K562 (cell line): ENCODE data around the gene ZNF143. TPM values are rescaled to one million over a fixed set of nuclear protein-coding genes. Genes with fewer than 3 reads are reported as not detected.

Experiments
- ADNP ChIP-seq: fragments of 200-800 bp; sonication (Bioruptor generic); IDR thresholded peaks from 2 replicates; pipeline ENCODE4 v1.6.1; 2016; ENCODE audit warnings: missing genetic modification characterization, missing compliant biosample characterization
- ATF1 ChIP-seq, 2 experiments: fragments of 450-650 bp in 1 of 2; IDR thresholded peaks; 2 replicates each; pipeline ENCODE4 v1.6.1; 2016; ENCODE audit warnings: missing compliant biosample characterization in 1 of 2, missing genetic modification characterization in 1 of 2
- ETV6 ChIP-seq, 3 experiments: fragments of 150-350 bp in 1 of 3; sonication (generic) in 1 of 3; formaldehyde crosslinking in 1 of 3; IDR thresholded peaks; 2 replicates each; pipeline versions ENCODE4 v1.6.1 to v1.8.0; 2014 to 2022; ENCODE audit warnings: borderline replicate concordance in 2 of 3, low read depth in 2 of 3, antibody characterized with exemption in 1 of 3, low read length in 1 of 3, mild to moderate bottlenecking in 1 of 3, missing genetic modification reagents in 1 of 3
- HSF4 ChIP-seq: fragments of 250-450 bp; sonication (Bioruptor Pico); IDR thresholded peaks from 2 replicates; pipeline ENCODE4 v2.1.2; 2022; ENCODE audit warnings: mild to moderate bottlenecking, moderate library complexity, borderline replicate concordance
- KLF10 ChIP-seq: fragments of 250-450 bp; sonication (Bioruptor Pico); IDR thresholded peaks from 2 replicates; pipeline ENCODE4 v1.6.1; 2021; ENCODE audit warnings: matching md5 sums
- KLF16 ChIP-seq: IDR thresholded peaks from 2 replicates; pipeline ENCODE4 v1.6.1; 2016; ENCODE audit warnings: antibody characterized with exemption
- L3MBTL2 ChIP-seq: fragments of 450-650 bp; IDR thresholded peaks from 2 replicates; pipeline ENCODE4 v1.6.1; 2016; ENCODE audit warnings: mild to moderate bottlenecking, moderate library complexity
- TFAM ChIP-seq: fragments of 250-450 bp; sonication (Bioruptor Pico); conservative IDR thresholded peaks from 2 replicates; pipeline ENCODE4 v1.5.0; 2021; ENCODE audit warnings: mild to moderate bottlenecking, moderate library complexity
- ZBTB8A ChIP-seq: fragments of 450-650 bp; IDR thresholded peaks from 2 replicates; pipeline ENCODE4 v1.6.1; 2018; ENCODE audit warnings: mild to moderate bottlenecking, moderate library complexity; ENCODE audit not compliant: partially characterized antibody
- ZNF316 ChIP-seq: fragments of 450-650 bp; IDR thresholded peaks from 2 replicates; pipeline ENCODE4 v1.6.1; 2016
- polyA plus RNA-seq, 8 experiments: library from polyadenylated mRNA; depleted of rRNA in 4 of 8; stranded (reverse) in 5 of 8; unstranded in 3 of 8; fragments of >200 nt; fragmentation: Nextera tagmentation in 2 of 8; fragmentation: Illumina TruSeq in 1 of 8; extraction: Ambion mirVana in 2 of 8; extraction: Trizol in 1 of 8; gene quantifications; 2 replicates each; pipeline versions ENCODE4 v1.2.1 to v1.2.3, GENCODE V29; 2011 to 2014; ENCODE audit warnings: inconsistent platforms in 1 of 8, missing spikeins in 1 of 8
- total RNA-seq, 7 experiments: library from RNA; depleted of rRNA in 6 of 7; stranded (reverse); fragments of >200 nt in 6 of 7; fragmentation: Illumina TruSeq in 2 of 7; extraction: Trizol in 2 of 7; gene quantifications; 2 replicates each; pipeline versions ENCODE4 v1.2.1 to v1.2.3, GENCODE V29; 2011 to 2021; ENCODE audit warnings: low replicate concordance in 1 of 7
- TF ChIP-seq, protein P1 (sequence below): fragments of 450-650 bp; IDR thresholded peaks from 2 replicates; pipeline ENCODE4 v1.6.1; 2016; ENCODE audit warnings: mild to moderate bottlenecking, moderate library complexity
- TF ChIP-seq, protein P2 (sequence below): sonication (generic); formaldehyde crosslinking; IDR thresholded peaks from 2 replicates; pipeline ENCODE4 v1.8.0; 2023; ENCODE audit warnings: mild to moderate bottlenecking, missing genetic modification reagents
- TF ChIP-seq, protein P3 (sequence below): sonication (generic); formaldehyde crosslinking; IDR thresholded peaks from 2 replicates; pipeline ENCODE4 v1.8.1; 2023; ENCODE audit warnings: mild to moderate bottlenecking, missing genetic modification reagents

Gene ZNF143
- total and polyA plus RNA-seq, 9 of the 15 experiments (the other 6 are each of a cell fraction or from before 2014, with no cell fraction given), result 18.4 to 58.5 (median 27.1) TPM

DNA sequence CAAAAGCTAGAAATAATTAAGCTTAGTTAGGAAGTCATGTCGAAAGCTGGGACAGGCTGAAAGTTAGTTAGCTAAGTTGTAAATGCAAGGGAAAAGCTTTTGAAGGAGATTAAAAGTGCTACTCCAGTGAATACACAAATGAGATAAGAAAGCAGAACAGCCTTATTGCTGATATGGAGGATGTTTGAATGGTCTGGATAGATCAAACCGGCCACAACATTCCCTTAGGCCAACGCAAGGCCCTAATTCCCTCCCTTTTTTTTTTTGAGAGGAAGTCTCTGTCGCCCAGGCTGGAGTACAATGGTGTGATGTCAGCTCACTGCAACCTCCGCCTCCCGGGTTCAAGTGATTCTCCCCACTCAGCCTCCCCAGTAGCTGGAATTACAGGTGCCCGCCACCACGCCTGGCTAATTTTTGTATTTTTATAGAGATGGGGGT lies 89.4 kb downstream of the ZNF143 start (continued):
- TF ChIP-seq, protein P1, sequence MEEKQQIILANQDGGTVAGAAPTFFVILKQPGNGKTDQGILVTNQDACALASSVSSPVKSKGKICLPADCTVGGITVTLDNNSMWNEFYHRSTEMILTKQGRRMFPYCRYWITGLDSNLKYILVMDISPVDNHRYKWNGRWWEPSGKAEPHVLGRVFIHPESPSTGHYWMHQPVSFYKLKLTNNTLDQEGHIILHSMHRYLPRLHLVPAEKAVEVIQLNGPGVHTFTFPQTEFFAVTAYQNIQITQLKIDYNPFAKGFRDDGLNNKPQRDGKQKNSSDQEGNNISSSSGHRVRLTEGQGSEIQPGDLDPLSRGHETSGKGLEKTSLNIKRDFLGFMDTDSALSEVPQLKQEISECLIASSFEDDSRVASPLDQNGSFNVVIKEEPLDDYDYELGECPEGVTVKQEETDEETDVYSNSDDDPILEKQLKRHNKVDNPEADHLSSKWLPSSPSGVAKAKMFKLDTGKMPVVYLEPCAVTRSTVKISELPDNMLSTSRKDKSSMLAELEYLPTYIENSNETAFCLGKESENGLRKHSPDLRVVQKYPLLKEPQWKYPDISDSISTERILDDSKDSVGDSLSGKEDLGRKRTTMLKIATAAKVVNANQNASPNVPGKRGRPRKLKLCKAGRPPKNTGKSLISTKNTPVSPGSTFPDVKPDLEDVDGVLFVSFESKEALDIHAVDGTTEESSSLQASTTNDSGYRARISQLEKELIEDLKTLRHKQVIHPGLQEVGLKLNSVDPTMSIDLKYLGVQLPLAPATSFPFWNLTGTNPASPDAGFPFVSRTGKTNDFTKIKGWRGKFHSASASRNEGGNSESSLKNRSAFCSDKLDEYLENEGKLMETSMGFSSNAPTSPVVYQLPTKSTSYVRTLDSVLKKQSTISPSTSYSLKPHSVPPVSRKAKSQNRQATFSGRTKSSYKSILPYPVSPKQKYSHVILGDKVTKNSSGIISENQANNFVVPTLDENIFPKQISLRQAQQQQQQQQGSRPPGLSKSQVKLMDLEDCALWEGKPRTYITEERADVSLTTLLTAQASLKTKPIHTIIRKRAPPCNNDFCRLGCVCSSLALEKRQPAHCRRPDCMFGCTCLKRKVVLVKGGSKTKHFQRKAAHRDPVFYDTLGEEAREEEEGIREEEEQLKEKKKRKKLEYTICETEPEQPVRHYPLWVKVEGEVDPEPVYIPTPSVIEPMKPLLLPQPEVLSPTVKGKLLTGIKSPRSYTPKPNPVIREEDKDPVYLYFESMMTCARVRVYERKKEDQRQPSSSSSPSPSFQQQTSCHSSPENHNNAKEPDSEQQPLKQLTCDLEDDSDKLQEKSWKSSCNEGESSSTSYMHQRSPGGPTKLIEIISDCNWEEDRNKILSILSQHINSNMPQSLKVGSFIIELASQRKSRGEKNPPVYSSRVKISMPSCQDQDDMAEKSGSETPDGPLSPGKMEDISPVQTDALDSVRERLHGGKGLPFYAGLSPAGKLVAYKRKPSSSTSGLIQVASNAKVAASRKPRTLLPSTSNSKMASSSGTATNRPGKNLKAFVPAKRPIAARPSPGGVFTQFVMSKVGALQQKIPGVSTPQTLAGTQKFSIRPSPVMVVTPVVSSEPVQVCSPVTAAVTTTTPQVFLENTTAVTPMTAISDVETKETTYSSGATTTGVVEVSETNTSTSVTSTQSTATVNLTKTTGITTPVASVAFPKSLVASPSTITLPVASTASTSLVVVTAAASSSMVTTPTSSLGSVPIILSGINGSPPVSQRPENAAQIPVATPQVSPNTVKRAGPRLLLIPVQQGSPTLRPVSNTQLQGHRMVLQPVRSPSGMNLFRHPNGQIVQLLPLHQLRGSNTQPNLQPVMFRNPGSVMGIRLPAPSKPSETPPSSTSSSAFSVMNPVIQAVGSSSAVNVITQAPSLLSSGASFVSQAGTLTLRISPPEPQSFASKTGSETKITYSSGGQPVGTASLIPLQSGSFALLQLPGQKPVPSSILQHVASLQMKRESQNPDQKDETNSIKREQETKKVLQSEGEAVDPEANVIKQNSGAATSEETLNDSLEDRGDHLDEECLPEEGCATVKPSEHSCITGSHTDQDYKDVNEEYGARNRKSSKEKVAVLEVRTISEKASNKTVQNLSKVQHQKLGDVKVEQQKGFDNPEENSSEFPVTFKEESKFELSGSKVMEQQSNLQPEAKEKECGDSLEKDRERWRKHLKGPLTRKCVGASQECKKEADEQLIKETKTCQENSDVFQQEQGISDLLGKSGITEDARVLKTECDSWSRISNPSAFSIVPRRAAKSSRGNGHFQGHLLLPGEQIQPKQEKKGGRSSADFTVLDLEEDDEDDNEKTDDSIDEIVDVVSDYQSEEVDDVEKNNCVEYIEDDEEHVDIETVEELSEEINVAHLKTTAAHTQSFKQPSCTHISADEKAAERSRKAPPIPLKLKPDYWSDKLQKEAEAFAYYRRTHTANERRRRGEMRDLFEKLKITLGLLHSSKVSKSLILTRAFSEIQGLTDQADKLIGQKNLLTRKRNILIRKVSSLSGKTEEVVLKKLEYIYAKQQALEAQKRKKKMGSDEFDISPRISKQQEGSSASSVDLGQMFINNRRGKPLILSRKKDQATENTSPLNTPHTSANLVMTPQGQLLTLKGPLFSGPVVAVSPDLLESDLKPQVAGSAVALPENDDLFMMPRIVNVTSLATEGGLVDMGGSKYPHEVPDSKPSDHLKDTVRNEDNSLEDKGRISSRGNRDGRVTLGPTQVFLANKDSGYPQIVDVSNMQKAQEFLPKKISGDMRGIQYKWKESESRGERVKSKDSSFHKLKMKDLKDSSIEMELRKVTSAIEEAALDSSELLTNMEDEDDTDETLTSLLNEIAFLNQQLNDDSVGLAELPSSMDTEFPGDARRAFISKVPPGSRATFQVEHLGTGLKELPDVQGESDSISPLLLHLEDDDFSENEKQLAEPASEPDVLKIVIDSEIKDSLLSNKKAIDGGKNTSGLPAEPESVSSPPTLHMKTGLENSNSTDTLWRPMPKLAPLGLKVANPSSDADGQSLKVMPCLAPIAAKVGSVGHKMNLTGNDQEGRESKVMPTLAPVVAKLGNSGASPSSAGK, result 0 out of 2 replicates have a peak, but pooled peaks have one; percentile 23
- no peak for TF ChIP-seq KLF10 (CRISPR knock-in tag)
- no peak for TF ChIP-seq ZBTB8A
- peak; percentile 38; the same call in 1 of the 2 replicates for TF ChIP-seq HSF4 (CRISPR knock-in tag)
- no peak for TF ChIP-seq TFAM (CRISPR knock-in tag)
- TF ChIP-seq, protein P2, sequence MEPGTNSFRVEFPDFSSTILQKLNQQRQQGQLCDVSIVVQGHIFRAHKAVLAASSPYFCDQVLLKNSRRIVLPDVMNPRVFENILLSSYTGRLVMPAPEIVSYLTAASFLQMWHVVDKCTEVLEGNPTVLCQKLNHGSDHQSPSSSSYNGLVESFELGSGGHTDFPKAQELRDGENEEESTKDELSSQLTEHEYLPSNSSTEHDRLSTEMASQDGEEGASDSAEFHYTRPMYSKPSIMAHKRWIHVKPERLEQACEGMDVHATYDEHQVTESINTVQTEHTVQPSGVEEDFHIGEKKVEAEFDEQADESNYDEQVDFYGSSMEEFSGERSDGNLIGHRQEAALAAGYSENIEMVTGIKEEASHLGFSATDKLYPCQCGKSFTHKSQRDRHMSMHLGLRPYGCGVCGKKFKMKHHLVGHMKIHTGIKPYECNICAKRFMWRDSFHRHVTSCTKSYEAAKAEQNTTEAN (CRISPR knock-in tag), result no peak
- TF ChIP-seq ZNF316, result 0 out of 2 replicates have a peak, but pooled peaks have one; percentile 21
- TF ChIP-seq KLF16, result no peak
- TF ChIP-seq, protein P3, sequence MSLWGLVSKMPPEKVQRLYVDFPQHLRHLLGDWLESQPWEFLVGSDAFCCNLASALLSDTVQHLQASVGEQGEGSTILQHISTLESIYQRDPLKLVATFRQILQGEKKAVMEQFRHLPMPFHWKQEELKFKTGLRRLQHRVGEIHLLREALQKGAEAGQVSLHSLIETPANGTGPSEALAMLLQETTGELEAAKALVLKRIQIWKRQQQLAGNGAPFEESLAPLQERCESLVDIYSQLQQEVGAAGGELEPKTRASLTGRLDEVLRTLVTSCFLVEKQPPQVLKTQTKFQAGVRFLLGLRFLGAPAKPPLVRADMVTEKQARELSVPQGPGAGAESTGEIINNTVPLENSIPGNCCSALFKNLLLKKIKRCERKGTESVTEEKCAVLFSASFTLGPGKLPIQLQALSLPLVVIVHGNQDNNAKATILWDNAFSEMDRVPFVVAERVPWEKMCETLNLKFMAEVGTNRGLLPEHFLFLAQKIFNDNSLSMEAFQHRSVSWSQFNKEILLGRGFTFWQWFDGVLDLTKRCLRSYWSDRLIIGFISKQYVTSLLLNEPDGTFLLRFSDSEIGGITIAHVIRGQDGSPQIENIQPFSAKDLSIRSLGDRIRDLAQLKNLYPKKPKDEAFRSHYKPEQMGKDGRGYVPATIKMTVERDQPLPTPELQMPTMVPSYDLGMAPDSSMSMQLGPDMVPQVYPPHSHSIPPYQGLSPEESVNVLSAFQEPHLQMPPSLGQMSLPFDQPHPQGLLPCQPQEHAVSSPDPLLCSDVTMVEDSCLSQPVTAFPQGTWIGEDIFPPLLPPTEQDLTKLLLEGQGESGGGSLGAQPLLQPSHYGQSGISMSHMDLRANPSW (CRISPR knock-in tag), result no peak
- 0 out of 2 replicates have a peak, but pooled peaks have one; percentile 27 for TF ChIP-seq ADNP (tag)
- no peak for TF ChIP-seq ATF1 (CRISPR knock-in tag; IDR thresholded peaks at IDR 0.05)
- TF ChIP-seq ATF1 (tag; IDR thresholded peaks at IDR 0.05), result peak; percentile 22; the same call in 1 of the 2 replicates
- TF ChIP-seq ETV6 (IDR thresholded peaks at IDR 0.05; ENCODE audit: borderline replicate concordance in 1 of 2, low read depth in 2 of 2, low read length in 1 of 2), result no peak
- no peak for TF ChIP-seq ETV6 (CRISPR knock-in tag; IDR thresholded peaks at IDR 0.05; ENCODE audit: borderline replicate concordance)
- TF ChIP-seq L3MBTL2, result peak; percentile 71
